ENCODE measurements around the gene HLA-C. TPM values are rescaled to one million over a fixed set of nuclear protein-coding genes. Genes with fewer than 3 reads are reported as not detected.
"Not testable (repeated sequence)": the region's sequence is repeated elsewhere in the genome, so short reads cannot be mapped to it uniquely, and the experiment has no call there.

Gene HLA-C
- total and polyA plus RNA-seq, 5 experiments from 2014 or later, result 1,354 to 3,026 (median 2,582) TPM

- H3K27ac Mint-ChIP-seq, result peak overlapping the region in 1 of 10 donors; percentile 78
- DNase-seq, result peak in 1 of 10 donors; percentile 41
- H3K4me3 Mint-ChIP-seq, result peak overlapping the region in 1 of 10 donors; percentile 8
- POLR2A ChIA-PET, result no interaction called here
- H3K36me3 Mint-ChIP-seq, result peaks cover 0 to 20% (median 15%) of the 10 kb centered on the region in 3 donors
- peaks cover 0 to 4% (median 0%) of the 10 kb centered on the region in 4 donors for H3K4me1 Mint-ChIP-seq
- peaks cover 0 to 21% (median 2%) of the 10 kb centered on the region in 5 donors for H3K27me3 Mint-ChIP-seq
- peaks cover 14 to 23% (median 19%) of the 10 kb centered on the region in 9 donors for H3K9me3 Mint-ChIP-seq
- peak in 1 of 2 donors; percentile 50 for ATAC-seq
These were observed 28.4 kb downstream of the HLA-C start for GRCh38 chr6:31243508-31243907.

GRCh38 chr6:31239854-31240253, 32.0 kb downstream of the HLA-C start:
- ATAC-seq, result no peak
- peaks cover 0 to 4% (median 0%) of the 10 kb centered on the region in 4 donors for H3K4me1 Mint-ChIP-seq
- no peak overlapping the region for H3K4me3 Mint-ChIP-seq
- H3K9me3 Mint-ChIP-seq, result no peaks in the 10 kb centered on the region
- no peak overlapping the region for H3K27ac Mint-ChIP-seq
- no peaks in the 10 kb centered on the region for H3K36me3 Mint-ChIP-seq
- DNase-seq, result no peak
- peaks cover 0 to 9% (median 2%) of the 10 kb centered on the region in 5 donors for H3K27me3 Mint-ChIP-seq
- POLR2A ChIA-PET, result no interaction called here

GRCh38 chr6:31234101-31234500, 37.8 kb downstream of the HLA-C start:
- POLR2A ChIA-PET, H3K9me3 Mint-ChIP-seq, H3K4me3 Mint-ChIP-seq, DNase-seq, ATAC-seq, H3K27ac Mint-ChIP-seq, H3K4me1 Mint-ChIP-seq, H3K36me3 Mint-ChIP-seq: not testable (repeated sequence)
- H3K27me3 Mint-ChIP-seq, result peaks cover 0 to 13% (median 3%) of the 10 kb centered on the region in 5 donors

GRCh38 chr6:31228476-31228875, 43.4 kb downstream of the HLA-C start:
- H3K27me3 Mint-ChIP-seq, result peaks cover 0 to 11% (median 2%) of the 10 kb centered on the region in 5 donors
- H3K27ac Mint-ChIP-seq, result peak overlapping the region in 1 of 10 donors; percentile 53
- no peaks in the 10 kb centered on the region for H3K9me3 Mint-ChIP-seq
- H3K36me3 Mint-ChIP-seq, result no peaks in the 10 kb centered on the region
- no peak for DNase-seq
- peaks cover 0 to 8% (median 2%) of the 10 kb centered on the region in 4 donors for H3K4me1 Mint-ChIP-seq
- POLR2A ChIA-PET, result interaction anchor here (1.2 kb wide), 1 partner anchor 44 kb away, joined by 3 read pairs; no protein-coding TSS in a partner anchor
- no peak for ATAC-seq
- H3K4me3 Mint-ChIP-seq, result no peak overlapping the region

GRCh38 chr6:31227143-31227542, 44.7 kb downstream of the HLA-C start:
- Mint-ChIP-seq H3K36me3 (no peaks in the 10 kb centered on the region), H3K9me3 (no peaks in the 10 kb centered on the region), H3K27me3 (peaks cover 0 to 9% (median 2%) of the 10 kb centered on the region in 5 donors), H3K27ac (no peak overlapping the region), H3K4me3 (no peak overlapping the region), H3K4me1 (peaks cover 0 to 8% (median 2%) of the 10 kb centered on the region in 4 donors)
- ATAC-seq (no peak), DNase-seq (no peak)
- POLR2A ChIA-PET, result interaction anchor here (1.2 kb wide), 1 partner anchor 45 kb away, joined by 3 read pairs; no protein-coding TSS in a partner anchor

GRCh38 chr6:31225735-31226134, 46.2 kb downstream of the HLA-C start:
- peaks cover 0 to 8% (median 2%) of the 10 kb centered on the region in 4 donors for H3K4me1 Mint-ChIP-seq
- DNase-seq, result no peak
- no peaks in the 10 kb centered on the region for H3K9me3 Mint-ChIP-seq
- H3K27ac Mint-ChIP-seq, result no peak overlapping the region
- H3K27me3 Mint-ChIP-seq, result peaks cover 0 to 9% (median 2%) of the 10 kb centered on the region in 5 donors
- H3K36me3 Mint-ChIP-seq, result no peaks in the 10 kb centered on the region
- H3K4me3 Mint-ChIP-seq, result no peak overlapping the region
- POLR2A ChIA-PET, result no interaction called here
- ATAC-seq, result no peak

GRCh38 chr6:31222496-31222895, 49.4 kb downstream of the HLA-C start:
- POLR2A ChIA-PET, result interaction anchor here (0.6 kb wide), 1 partner anchor 9 kb away, joined by 4 read pairs; no protein-coding TSS in a partner anchor
- peaks cover 0 to 5% (median 0%) of the 10 kb centered on the region in 9 donors for H3K9me3 Mint-ChIP-seq
- H3K27me3 Mint-ChIP-seq, result peaks cover 0 to 2% (median 0%) of the 10 kb centered on the region in 5 donors
- H3K27ac Mint-ChIP-seq, result peak overlapping the region in 1 of 10 donors; percentile 37
- peaks cover 0 to 2% (median under 1%) of the 10 kb centered on the region in 3 donors for H3K36me3 Mint-ChIP-seq
- DNase-seq (no peak), ATAC-seq (no peak)
- H3K4me3 Mint-ChIP-seq, result no peak overlapping the region
- H3K4me1 Mint-ChIP-seq, result peaks cover 0 to 4% (median 0%) of the 10 kb centered on the region in 4 donors

Other genes with a start within 250 kb of the HLA-C start
- gene C6orf15, start 159.5 kb downstream of the HLA-C start, total RNA-seq, result not detected
- not detected for gene C6orf15, start 159.5 kb downstream of the HLA-C start, polyA plus RNA-seq
- not detected for gene PSORS1C1, start 157.3 kb downstream of the HLA-C start, total RNA-seq
- not detected for gene PSORS1C1, start 157.3 kb downstream of the HLA-C start, polyA plus RNA-seq
- gene CDSN, start 151.6 kb downstream of the HLA-C start, total RNA-seq, result not detected
- not detected for gene CDSN, start 151.6 kb downstream of the HLA-C start, polyA plus RNA-seq
- not detected for gene PSORS1C2, start 133.0 kb downstream of the HLA-C start, total RNA-seq
- not detected for gene PSORS1C2, start 133.0 kb downstream of the HLA-C start, polyA plus RNA-seq
- gene CCHCR1, start 114.3 kb downstream of the HLA-C start, total RNA-seq, result 10 to 100 TPM; 36.4 to 37.8 TPM
- gene CCHCR1, start 114.3 kb downstream of the HLA-C start, polyA plus RNA-seq, result 1 to 10 TPM; 6.3 to 9.2 (median 6.4) TPM
- gene TCF19, start 113.5 kb downstream of the HLA-C start, total RNA-seq, result 10 to 100 TPM in 1 of 2 experiments, 1 to 10 TPM in 1; 9.3 to 10.2 TPM
- 1 to 10 TPM; 5.6 to 9.7 (median 8.4) TPM for gene TCF19, start 113.5 kb downstream of the HLA-C start, polyA plus RNA-seq
- 1 to 10 TPM in 1 of 2 experiments, under 1 TPM in 1; 0.85 to 1.6 TPM for gene POU5F1, start 101.4 kb downstream of the HLA-C start, total RNA-seq
- gene POU5F1, start 101.4 kb downstream of the HLA-C start, polyA plus RNA-seq, result not detected
- gene HLA-B, start 85.1 kb upstream of the HLA-C start, total RNA-seq, result 1,000 to 10,000 TPM; 5,337 to 5,382 TPM
- 1,000 to 10,000 TPM; 5,978 to 8,548 (median 7,722) TPM for gene HLA-B, start 85.1 kb upstream of the HLA-C start, polyA plus RNA-seq
- 10 to 100 TPM; 21.0 to 21.9 TPM for gene MICA, start 131.5 kb upstream of the HLA-C start, total RNA-seq
- gene MICA, start 131.5 kb upstream of the HLA-C start, polyA plus RNA-seq, result 1 to 10 TPM; 3.7 to 5.8 (median 5.5) TPM
- gene MICB, start 226.1 kb upstream of the HLA-C start, total RNA-seq, result 10 to 100 TPM; 12.3 to 13.8 TPM
- gene MICB, start 226.1 kb upstream of the HLA-C start, polyA plus RNA-seq, result 1 to 10 TPM; 3.3 to 4.7 (median 3.8) TPM

Measured in naive thymus-derived CD8-positive, alpha-beta T cell (primary cell).